Urothelium cell line (cell line): Measurements from ENCODE around the gene EPHB2.
A peak's percentile ranks its signal among the peaks of the same experiment; 100 is the strongest.

ENCODE experiments used
- DNase-seq: peaks from one replicate; pipeline ENCODE4 v3.0.0; 2011; ENCODE audit warnings: low spot score, mixed read lengths
- FAIRE-seq: peaks from 2 replicates; lab custom pipeline; 2011; peaks lifted over from hg19 to GRCh38; lab: Jason Lieb, UNC

EPHB2 gene

DNA sequence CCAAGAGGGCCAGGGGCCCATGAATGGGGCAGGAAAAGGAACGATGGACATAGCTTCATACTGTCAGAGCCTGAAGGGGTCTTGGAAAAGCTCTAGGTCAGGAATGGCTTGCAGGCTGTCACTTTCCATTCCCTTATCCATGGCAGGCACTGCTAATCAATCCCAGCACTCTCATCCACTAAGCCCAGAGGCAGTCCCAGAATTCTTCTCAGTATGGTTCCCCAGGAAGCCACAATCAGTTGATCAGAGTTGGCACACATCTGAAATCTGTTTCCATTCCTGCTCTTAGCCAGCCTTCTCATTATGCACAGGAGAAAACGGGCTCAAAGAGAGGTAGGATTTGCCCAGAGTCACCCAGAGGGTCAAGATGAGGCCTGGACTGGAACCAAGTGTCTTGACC lies 196.3 kb downstream of the EPHB2 start:
- DNase-seq (no peak), FAIRE-seq (no peak)

DNA sequence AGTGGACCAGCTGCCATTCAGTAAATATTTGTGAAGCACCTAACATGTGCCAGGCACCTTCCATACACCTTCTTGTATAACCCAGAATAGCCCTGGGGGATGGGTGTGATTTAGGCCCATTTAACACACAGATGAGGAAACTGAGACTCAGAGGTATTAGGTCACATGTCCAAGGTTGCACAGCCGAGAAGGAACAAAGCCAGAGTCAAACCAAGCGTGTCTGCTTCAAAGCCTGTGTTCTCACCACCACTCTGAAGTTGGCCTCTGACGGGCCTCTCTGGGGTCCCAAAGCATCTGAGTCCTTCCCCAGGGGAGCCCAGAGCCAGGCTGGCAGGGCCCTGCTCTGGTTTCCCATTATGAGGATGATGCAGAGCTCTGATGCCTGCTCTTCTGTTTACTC lies 196.9 kb downstream of the EPHB2 start:
- FAIRE-seq: no peak
- no peak for DNase-seq

DNA sequence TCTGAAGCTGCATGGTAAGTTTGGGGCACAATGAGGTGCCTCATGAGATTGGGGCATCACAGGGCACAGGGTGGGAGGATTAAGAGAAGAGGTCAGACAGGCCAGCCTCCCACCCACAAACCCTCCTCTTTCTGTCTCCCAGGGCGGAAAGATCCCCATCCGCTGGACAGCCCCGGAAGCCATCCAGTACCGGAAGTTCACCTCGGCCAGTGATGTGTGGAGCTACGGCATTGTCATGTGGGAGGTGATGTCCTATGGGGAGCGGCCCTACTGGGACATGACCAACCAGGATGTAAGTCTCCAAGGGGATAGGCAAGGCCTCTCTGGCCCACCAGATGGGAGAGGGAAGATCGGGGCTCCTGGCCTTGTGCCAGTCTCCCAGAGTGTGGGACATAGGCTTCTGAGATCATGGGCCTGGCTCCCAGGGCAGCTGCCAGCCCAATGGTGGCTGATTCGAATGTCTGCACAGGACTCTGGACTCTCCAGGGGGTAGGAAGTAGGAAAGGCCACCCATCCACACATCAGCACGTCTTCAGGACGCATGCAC lies 198.3 kb downstream of the EPHB2 start:
- FAIRE-seq: no peak

DNA sequence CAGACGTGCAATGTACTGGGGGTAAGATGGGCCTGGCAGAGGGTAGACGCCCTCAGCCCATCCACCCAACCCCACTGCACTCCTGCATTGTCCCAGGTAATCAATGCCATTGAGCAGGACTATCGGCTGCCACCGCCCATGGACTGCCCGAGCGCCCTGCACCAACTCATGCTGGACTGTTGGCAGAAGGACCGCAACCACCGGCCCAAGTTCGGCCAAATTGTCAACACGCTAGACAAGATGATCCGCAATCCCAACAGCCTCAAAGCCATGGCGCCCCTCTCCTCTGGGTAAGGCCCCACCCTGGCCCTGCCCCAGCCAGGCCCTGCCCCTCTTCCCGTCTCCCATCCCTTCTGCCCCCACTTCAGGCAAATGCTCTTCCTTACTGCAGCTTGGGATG lies 199.6 kb downstream of the EPHB2 start:
- DNase-seq: no peak
- FAIRE-seq: no peak

More for the DNA sequence above, 198.3 kb downstream of the EPHB2 start:
- DNase-seq: no peak

DNA sequence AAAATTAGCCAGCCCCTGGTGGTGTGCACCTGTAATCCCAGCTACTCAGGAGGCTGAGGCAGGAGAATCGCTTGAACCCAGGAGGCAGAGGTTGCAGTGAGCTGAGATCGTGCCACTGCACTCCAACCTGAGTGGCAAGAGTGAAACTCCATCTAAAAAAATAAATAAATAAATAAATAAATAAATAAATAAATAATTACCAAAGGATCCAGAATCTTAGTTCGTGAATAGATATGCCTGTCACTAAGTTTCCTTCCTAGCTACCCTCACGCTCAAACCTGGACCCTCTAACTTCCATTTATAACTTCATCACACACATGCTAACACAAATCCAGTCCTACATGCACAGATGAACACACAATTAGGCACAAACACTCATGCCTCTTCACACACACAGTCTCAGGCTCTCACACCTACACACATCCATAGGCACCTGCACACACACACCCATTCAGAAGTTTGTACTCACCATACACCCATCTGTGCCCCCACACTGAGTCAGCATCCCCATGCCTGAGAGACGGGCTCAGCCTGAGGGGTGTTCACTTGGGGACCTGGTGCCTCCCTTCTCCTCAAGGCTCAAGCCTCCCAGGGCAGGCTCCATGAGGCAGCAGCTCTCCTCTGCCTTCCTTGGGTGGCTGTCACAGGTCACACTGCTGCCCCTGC lies 200.5 kb downstream of the EPHB2 start:
- FAIRE-seq (peak; percentile 5), DNase-seq (no peak)

DNA sequence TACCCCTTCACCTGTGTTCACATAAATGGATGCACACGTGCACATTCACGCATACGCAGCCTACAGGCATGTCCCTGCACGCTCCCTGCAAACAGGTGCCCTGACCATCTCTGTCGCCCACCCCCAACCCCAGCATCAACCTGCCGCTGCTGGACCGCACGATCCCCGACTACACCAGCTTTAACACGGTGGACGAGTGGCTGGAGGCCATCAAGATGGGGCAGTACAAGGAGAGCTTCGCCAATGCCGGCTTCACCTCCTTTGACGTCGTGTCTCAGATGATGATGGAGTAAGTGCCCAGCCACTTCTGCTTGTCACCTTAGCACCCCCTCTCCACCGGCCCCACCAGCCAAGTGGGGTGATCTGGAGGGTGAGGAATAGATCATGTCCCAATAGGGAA lies 201.7 kb downstream of the EPHB2 start:
- DNase-seq: no peak
- peak; percentile 56 for FAIRE-seq

DNA sequence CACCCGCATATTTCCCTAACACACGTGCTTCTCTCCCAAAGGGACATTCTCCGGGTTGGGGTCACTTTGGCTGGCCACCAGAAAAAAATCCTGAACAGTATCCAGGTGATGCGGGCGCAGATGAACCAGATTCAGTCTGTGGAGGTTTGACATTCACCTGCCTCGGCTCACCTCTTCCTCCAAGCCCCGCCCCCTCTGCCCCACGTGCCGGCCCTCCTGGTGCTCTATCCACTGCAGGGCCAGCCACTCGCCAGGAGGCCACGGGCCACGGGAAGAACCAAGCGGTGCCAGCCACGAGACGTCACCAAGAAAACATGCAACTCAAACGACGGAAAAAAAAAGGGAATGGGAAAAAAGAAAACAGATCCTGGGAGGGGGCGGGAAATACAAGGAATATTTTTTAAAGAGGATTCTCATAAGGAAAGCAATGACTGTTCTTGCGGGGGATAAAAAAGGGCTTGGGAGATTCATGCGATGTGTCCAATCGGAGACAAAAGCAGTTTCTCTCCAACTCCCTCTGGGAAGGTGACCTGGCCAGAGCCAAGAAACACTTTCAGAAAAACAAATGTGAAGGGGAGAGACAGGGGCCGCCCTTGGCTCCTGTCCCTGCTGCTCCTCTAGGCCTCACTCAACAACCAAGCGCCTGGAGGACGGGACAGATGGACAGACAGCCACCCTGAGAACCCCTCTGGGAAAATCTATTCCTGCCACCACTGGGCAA lies 202.9 kb downstream of the EPHB2 start:
- DNase-seq (no peak), FAIRE-seq (no peak)

DNA sequence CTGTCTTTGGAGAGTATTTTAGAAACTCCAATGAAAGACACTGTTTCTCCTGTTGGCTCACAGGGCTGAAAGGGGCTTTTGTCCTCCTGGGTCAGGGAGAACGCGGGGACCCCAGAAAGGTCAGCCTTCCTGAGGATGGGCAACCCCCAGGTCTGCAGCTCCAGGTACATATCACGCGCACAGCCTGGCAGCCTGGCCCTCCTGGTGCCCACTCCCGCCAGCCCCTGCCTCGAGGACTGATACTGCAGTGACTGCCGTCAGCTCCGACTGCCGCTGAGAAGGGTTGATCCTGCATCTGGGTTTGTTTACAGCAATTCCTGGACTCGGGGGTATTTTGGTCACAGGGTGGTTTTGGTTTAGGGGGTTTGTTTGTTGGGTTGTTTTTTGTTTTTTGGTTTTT lies 203.5 kb downstream of the EPHB2 start:
- no peak for FAIRE-seq

DNA sequence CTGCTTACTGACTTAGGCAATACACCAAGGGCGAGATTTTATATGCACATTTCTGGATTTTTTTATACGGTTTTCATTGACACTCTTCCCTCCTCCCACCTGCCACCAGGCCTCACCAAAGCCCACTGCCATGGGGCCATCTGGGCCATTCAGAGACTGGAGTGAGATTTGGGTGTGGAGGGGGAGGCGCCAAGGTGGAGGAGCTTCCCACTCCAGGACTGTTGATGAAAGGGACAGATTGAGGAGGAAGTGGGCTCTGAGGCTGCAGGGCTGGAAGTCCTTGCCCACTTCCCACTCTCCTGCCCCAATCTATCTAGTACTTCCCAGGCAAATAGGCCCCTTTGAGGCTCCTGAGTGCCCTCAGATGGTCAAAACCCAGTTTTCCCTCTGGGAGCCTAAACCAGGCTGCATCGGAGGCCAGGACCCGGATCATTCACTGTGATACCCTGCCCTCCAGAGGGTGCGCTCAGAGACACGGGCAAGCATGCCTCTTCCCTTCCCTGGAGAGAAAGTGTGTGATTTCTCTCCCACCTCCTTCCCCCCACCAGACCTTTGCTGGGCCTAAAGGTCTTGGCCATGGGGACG lies 204.1 kb downstream of the EPHB2 start:
- FAIRE-seq (no peak), DNase-seq (no peak)

More for the DNA sequence above, 203.5 kb downstream of the EPHB2 start:
- no peak for DNase-seq

DNA sequence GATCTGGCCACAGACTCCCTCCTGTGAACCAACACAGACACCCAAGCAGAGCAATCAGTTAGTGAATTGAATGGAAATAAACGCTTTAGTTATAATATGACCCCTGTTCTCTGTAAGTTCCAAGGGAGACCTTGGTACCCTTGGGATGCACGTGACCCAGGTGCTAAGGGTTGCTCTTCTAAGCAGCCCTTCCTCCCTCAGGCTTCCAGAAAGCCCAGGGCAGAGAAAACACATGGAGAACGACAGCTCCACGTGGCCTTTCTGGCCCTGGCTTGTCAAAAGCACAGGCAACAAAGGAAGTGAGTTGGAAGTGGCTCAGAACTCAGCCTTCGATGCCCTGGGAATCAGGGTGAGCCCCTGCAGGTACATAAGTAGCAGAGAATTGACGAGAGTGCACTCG lies 204.6 kb downstream of the EPHB2 start:
- no peak for DNase-seq
- no peak for FAIRE-seq

DNA sequence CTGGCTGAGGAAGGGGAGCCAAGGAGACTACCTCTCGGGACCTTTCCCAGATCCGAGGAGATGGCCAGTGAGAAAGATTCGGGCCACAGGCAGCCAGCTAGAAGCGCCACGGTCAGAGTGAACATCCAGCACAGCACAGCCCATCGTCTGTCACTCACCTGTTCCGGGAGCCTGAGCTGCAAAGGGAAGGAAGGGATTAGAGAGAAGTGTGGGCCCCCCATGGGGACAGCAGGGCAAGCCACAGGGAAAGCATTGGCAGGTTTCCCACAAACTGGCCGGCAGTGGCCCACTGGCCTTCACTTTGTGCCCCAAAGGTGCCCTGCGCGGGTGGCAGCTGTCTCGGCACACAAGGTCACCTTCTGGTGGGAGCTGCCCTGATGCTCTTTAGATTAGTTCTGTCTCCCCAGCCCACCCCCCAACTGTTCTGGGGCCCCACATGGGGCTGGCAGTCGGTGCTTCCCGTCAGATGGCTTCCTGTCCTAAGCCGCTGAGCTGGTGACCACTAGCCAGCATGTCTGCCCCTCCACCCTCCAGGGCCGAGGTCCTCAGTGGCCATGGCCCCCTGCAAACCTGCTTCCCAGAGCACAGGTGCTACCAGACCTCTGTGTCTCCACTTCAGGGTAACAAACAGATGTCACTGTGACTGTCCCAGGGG lies 205.3 kb downstream of the EPHB2 start:
- FAIRE-seq (no peak), DNase-seq (no peak)

DNA sequence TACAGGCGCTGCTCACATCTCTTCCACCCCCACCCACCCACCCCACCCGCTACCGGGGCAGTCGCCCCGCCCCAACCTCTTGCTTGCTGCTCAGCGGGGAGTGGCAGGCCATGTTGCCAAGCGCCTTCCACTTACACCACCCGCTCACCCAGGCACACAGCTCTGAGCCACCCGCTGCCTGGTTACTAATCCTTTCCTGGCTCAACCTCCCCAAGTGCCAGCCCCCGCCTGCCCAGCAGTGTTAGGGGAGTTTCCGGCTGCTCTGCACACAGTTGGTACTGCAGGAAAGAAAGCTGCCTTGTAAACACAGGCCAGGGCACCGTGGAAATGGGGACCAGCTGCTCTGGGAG lies 205.8 kb downstream of the EPHB2 start:
- DNase-seq: no peak
- no peak for FAIRE-seq

DNA sequence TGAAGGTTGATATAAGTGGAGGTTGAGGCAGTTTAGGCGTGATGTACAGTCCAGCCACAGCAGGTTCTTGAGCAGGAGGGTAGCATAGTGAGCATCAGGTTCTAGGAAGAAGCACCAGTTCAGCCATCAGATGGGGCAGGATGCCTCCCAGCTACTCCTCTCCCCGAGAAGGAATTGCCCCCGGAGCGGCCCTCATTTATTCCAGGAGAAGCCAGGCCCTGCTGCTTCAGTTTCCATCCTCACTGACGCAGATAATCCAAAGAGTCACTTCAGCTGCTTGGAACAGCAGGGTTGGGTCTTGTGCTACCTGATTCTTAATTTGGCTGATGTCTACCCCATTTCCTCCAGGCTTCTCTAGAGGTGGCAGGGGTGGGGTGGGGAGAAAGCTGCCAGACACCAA lies 207.3 kb downstream of the EPHB2 start:
- no peak for DNase-seq
- FAIRE-seq: no peak

DNA sequence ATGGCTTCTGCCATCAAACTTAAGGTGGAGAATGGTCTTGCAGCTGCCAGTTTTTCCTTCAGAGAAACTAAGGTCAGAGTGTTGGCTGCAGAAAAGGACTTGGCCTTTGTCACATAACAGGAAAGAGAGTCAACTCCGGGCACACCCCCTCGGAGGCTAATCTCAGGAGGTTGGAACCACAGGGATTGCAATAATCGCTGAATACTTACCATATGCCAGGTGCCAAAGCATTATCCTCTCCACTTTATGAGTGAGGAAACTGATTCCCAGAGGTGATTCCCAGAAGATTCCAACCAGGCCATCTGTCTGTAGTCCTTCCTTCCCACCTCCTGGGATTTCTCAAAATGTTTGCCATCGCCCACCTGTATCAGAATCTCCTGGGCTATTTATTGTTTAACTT lies 208.0 kb downstream of the EPHB2 start:
- FAIRE-seq: no peak
- no peak for DNase-seq

DNA sequence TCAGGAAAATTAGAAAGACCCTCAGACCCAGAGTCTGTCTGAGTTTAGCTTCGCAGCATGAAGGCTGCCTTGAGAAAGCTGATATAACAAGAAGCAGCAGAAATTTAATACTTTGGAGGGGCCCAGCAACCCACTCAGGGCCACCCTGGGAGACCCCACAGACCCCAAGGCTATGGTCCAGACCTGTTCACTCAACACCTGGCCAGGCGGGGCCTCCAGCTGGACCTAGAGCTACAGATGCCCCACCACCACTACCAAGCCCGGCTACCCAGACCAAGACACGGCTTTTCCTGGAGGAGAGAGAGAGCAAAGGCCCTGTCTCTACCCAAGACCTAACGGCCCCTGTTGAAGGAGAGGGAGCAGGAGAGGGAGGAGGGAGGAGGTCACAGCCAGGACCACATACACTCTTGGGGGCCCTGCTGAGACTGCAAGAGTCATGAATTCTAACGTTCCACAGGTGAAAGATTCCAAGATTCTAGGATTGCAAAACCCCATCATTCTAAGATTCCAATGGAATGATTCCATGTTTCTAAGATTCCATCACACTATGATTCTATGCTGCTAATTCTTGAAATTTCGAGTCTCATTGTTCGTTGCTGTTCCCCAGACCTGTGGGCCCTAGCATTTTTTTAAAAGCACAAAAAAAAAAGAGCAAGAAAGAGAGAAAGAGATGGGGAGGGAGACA lies 208.8 kb downstream of the EPHB2 start:
- no peak for DNase-seq
- no peak for FAIRE-seq

DNA sequence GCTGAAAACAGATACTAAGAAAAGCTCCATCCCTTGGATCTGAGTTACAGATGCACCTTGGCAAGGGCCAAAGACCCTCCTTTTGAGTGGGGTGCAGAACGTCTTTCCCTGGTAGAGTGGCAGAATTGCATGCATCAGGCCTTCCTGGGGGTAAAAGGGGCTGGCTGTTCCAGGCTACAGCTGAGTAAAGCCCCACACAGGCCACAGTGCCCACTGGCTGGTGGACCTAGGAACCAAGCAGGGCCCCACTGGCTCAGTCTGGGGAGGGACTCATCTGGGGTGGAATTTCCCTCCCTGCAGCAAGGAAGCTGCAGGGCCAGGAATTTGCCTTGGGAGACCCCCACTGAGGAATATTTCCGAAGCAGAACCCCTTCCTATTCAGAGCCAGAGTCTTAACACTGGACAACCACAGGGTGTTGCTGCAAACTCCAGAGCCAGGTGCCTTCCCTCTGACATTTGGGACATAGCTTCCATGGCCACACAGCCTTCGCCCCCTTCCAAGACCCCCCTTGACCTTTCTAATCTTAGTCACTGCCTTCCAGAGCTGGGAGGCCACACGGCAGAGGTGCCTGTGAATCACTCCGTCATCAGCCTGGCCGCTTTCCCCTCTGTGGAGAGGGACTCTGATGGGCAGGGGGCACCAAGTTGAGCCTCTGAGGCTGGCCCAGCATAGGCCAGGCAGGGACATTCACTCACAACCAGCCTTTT lies 209.5 kb downstream of the EPHB2 start:
- no peak for FAIRE-seq

DNA sequence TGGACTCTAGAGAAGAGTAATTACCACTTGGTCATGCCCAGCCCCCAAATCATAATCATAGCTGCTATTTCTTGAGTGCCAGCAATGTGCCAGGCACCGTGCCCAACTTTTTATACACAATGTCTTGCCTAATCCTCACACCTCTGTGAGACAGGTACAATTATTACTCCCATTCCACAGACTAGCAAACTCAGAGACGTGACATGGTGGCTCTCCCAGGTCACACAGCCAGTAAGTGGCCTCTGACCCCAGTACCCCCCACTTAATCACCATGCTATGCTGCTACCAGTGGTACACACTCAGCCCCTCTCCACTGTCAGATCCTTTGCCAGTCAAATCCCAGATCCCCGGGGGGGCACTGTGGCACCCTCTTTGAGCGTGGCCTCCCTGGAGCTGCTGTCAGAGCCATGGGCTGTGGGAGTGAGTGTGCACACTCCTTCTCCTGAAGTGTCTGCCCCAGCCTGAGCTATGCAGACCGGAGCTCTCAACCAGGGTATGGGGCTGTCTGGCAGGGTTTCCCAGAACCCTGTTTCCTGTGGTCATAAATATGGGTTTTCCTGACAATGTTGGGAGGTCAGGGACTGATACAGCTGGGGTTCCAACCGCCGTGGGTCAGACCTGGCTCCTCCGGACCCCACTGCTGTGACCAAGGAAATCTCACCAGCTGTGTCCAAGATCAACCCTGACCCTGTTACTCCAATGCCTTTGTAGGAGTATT lies 210.3 kb downstream of the EPHB2 start:
- no peak for FAIRE-seq
- DNase-seq: no peak

More for the DNA sequence above, 209.5 kb downstream of the EPHB2 start:
- DNase-seq: no peak

DNA sequence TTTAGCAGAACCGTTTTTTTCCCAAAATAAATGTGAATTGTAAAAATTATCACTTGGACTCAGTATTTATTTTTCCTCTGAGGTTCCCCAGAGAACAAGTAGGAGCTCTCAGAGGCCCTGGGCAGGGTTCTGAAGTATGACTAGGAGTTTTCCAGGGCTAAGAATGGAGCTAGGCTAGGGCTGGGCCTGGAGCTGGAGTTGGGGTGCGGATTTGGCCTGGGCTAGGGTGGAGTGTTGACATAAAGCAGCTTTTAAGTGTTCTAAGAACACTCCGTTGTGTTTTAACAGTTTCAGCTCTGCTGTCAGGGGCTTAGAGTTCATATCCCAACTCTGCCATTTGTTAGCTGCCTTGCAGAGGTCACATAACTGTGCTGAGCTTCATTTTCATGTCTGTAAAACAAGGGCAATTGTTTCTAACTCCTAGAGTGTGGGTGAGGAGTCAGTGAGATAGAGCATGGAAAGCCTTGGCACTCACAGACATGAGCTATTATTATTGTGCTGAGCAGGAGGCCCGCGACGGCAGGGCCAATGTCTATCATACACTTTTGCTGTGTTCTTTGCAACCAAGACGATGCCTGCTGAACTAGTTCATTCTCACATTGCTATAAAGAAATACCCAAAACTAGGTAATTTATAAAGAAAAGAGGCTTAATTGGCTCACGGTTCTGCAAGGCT lies 210.9 kb downstream of the EPHB2 start:
- no peak for DNase-seq

DNA sequence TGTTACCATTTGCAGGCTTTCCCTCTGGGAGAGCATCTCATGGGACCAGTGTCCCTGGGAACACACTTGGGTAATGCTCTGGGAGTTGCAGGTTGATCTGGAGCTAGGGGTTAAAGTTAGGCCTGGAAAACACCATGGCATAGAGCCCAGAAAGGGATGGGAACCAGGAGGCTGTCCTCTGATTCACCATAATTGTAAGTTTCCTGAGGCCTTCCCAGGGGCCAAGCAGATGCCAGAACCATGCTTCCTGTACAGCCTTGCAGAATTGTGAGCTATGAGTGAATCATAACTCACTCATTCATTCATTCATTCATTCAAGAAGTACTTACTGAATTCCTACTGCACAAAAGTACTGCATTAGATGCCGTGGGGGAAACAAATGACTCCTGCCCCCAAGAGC lies 212.0 kb downstream of the EPHB2 start:
- no peak for FAIRE-seq
- no peak for DNase-seq

More for the DNA sequence above, 210.9 kb downstream of the EPHB2 start:
- FAIRE-seq: no peak
